Measurements from ENCODE around the gene IL33. TPM values are rescaled to one million over a fixed set of nuclear protein-coding genes. Genes with fewer than 3 reads are reported as not detected.

IL33 gene
- total and polyA plus RNA-seq, 2 experiments from 2014 or later = 2.1 TPM; not detected in 1

DNA sequence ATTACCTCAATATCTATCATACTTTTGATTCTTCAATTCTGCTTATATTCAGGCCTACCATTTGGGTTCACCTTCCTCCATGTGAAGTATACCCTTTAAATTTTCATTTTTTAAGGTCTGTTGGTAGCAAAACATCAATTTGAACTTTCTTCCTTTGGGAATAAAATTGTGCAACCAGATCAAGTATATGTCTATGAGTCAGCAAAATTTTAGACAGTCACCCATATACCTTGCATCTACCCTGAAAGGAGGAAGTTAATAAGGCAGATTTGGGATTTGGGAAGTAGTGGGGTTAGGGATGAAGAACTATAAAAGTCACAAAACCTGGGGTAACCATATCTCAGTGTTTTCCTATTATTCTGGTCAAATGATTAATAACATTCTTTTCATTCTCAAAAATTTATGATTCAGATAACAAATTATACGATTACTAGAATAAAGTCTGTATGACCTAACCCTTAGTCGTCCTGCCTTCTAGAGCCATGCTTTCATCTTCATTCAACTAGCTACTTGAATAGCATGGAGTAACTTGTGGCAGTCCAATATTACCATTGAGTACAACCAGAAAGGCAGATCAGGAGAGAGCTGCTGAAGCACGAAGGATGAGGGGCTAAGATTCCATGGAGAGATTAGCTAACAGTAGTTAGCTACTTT lies 2.8 kb upstream of the IL33 start:
- no peaks in the 10 kb centered on the region for H3K4me1 ChIP-seq (ENCODE audit: insufficient read depth)
- TF ChIP-seq EZH2 (IDR thresholded peaks at IDR 0.05; ENCODE audit: borderline replicate concordance) = no peak
- TF ChIP-seq CTCF (IDR thresholded peaks at IDR 0.05; ENCODE audit: poor library complexity) = no peak
- H2AFZ ChIP-seq = no peak overlapping the region
- H3K4me2 ChIP-seq = no peak overlapping the region
- H3K9me3 ChIP-seq (ENCODE audit: low read depth) = no peaks in the 10 kb centered on the region
- H3K4me3 ChIP-seq = no peak overlapping the region
- H3K79me2 ChIP-seq = no peaks in the 10 kb centered on the region
- no peaks in the 10 kb centered on the region for H3K27me3 ChIP-seq
- H3K36me3 ChIP-seq (replicated peaks; ENCODE audit: insufficient read depth, low read depth) = no peaks in the 10 kb centered on the region
- H4K20me1 ChIP-seq (ENCODE audit: insufficient read depth, poor library complexity, severe bottlenecking) = no peaks in the 10 kb centered on the region
- H3K27ac ChIP-seq = no peak overlapping the region
- no peaks in the 10 kb centered on the region for H3K9me2 ChIP-seq (replicated peaks; ENCODE audit: insufficient read depth)
- WGBS (ENCODE audit: low lambda C conversion rate, missing lambda C conversion rate) = 84% methylated on average over 3 of the region's 3 CpGs
- no peak for DNase-seq (ENCODE audit: low spot score)

GRCh38 chr9:6214434-6214833 lies 1.2 kb upstream of the IL33 start:
- no peaks in the 10 kb centered on the region for H3K4me1 ChIP-seq (ENCODE audit: insufficient read depth)
- H3K36me3 ChIP-seq (replicated peaks; ENCODE audit: insufficient read depth, low read depth) = no peaks in the 10 kb centered on the region
- no peaks in the 10 kb centered on the region for H3K9me2 ChIP-seq (replicated peaks; ENCODE audit: insufficient read depth)
- no peak overlapping the region for H3K4me3 ChIP-seq
- WGBS (ENCODE audit: low lambda C conversion rate, missing lambda C conversion rate) = 89% methylated on average over 1 of the region's 1 CpG
- H3K27ac ChIP-seq = no peak overlapping the region
- H3K79me2 ChIP-seq = no peaks in the 10 kb centered on the region
- H3K9me3 ChIP-seq (ENCODE audit: low read depth) = no peaks in the 10 kb centered on the region
- H2AFZ ChIP-seq = no peak overlapping the region
- no peaks in the 10 kb centered on the region for H3K27me3 ChIP-seq
- no peak overlapping the region for H3K4me2 ChIP-seq
- no peak for DNase-seq (ENCODE audit: low spot score)
- TF ChIP-seq CTCF (IDR thresholded peaks at IDR 0.05; ENCODE audit: poor library complexity) = no peak
- no peaks in the 10 kb centered on the region for H4K20me1 ChIP-seq (ENCODE audit: insufficient read depth, poor library complexity, severe bottlenecking)

DNA sequence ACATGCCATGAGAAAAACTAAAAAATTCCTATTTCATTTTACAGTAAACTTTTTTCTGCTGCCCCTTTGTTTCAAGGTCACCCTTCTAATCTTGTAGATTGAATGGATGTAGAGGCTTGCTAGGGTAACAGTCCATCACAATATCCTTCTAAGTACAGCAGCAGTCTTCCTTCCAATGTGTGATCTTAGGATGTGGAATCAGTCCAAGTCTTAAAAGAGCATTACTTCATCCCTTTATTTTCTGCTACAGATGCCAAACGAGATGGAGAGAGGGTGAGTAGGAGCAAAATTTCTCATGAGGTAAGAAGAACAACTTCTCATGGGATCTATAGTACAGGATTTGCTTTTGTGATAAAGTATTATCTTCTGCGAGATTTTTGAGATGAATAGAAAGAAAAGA lies 704 bp upstream of the IL33 start:
- Histone ChIP-seq H3K27ac (peak overlapping the region; percentile 27), H3K9me2 (replicated peaks; ENCODE audit: insufficient read depth) (no peaks in the 10 kb centered on the region), H3K4me2 (no peak overlapping the region), H2AFZ (no peak overlapping the region), H3K9me3 (ENCODE audit: low read depth) (no peaks in the 10 kb centered on the region), H3K79me2 (no peaks in the 10 kb centered on the region), H3K36me3 (replicated peaks; ENCODE audit: insufficient read depth, low read depth) (no peaks in the 10 kb centered on the region), H3K4me3 (no peak overlapping the region), H3K27me3 (no peaks in the 10 kb centered on the region), H3K4me1 (ENCODE audit: insufficient read depth) (no peaks in the 10 kb centered on the region), H4K20me1 (ENCODE audit: insufficient read depth, poor library complexity, severe bottlenecking) (no peaks in the 10 kb centered on the region)
- DNase-seq (ENCODE audit: low spot score) = no peak
- TF ChIP-seq EZH2 (IDR thresholded peaks at IDR 0.05; ENCODE audit: borderline replicate concordance) (no peak), CTCF (IDR thresholded peaks at IDR 0.05; ENCODE audit: poor library complexity) (no peak), EZH2phosphoT487 (IDR thresholded peaks at IDR 0.05; ENCODE audit: low read depth, severe bottlenecking, unreplicated experiment) (no peak)
- WGBS (ENCODE audit: low lambda C conversion rate, missing lambda C conversion rate) = 68% methylated on average over 2 of the region's 2 CpGs

DNA sequence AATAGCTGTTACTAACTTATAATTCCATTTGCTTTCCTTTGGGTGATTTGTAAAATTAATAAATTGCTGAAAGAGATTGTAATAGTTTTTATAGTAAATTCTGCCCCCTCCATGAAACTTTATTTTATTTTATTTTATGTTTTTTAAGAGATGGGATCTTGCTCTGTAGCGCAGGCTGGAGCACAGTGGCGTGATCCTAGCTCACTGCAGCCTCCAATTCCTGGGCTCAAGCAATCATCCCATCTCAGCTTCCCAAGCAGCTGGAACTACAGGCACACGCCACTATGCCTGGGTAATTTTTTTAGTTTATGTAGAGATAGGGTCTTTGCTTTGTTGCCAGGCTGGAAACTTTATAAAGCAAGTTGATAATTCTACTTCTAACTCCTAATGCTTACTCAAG lies 395 bp downstream of the IL33 start:
- WGBS (ENCODE audit: low lambda C conversion rate, missing lambda C conversion rate) = 87% methylated on average over 3 of the region's 3 CpGs
- TF ChIP-seq EZH2 (IDR thresholded peaks at IDR 0.05; ENCODE audit: borderline replicate concordance) (no peak), CTCF (IDR thresholded peaks at IDR 0.05; ENCODE audit: poor library complexity) (no peak)
- Histone ChIP-seq H3K4me1 (ENCODE audit: insufficient read depth) (no peaks in the 10 kb centered on the region), H3K4me2 (no peak overlapping the region), H3K27ac (no peak overlapping the region), H4K20me1 (ENCODE audit: insufficient read depth, poor library complexity, severe bottlenecking) (no peaks in the 10 kb centered on the region), H3K9me2 (replicated peaks; ENCODE audit: insufficient read depth) (no peaks in the 10 kb centered on the region), H3K9me3 (ENCODE audit: low read depth) (no peaks in the 10 kb centered on the region), H3K79me2 (no peaks in the 10 kb centered on the region), H2AFZ (no peak overlapping the region), H3K4me3 (no peak overlapping the region), H3K27me3 (no peaks in the 10 kb centered on the region), H3K36me3 (replicated peaks; ENCODE audit: insufficient read depth, low read depth) (no peaks in the 10 kb centered on the region)
- DNase-seq (ENCODE audit: low spot score) = no peak
